CD4-positive, alpha-beta T cell treated with Interleukin-15 for 1 hour (primary cell): ENCODE measurements around the gene ZNF827.
"Not testable (repeated sequence)": the region's sequence is repeated elsewhere in the genome, so short reads cannot be mapped to it uniquely, and the experiment has no call there.

ENCODE experiments used
- DNase-seq: peaks from one replicate; pipeline ENCODE4 v3.0.0-alpha.2; 2020

The ZNF827 gene

DNA sequence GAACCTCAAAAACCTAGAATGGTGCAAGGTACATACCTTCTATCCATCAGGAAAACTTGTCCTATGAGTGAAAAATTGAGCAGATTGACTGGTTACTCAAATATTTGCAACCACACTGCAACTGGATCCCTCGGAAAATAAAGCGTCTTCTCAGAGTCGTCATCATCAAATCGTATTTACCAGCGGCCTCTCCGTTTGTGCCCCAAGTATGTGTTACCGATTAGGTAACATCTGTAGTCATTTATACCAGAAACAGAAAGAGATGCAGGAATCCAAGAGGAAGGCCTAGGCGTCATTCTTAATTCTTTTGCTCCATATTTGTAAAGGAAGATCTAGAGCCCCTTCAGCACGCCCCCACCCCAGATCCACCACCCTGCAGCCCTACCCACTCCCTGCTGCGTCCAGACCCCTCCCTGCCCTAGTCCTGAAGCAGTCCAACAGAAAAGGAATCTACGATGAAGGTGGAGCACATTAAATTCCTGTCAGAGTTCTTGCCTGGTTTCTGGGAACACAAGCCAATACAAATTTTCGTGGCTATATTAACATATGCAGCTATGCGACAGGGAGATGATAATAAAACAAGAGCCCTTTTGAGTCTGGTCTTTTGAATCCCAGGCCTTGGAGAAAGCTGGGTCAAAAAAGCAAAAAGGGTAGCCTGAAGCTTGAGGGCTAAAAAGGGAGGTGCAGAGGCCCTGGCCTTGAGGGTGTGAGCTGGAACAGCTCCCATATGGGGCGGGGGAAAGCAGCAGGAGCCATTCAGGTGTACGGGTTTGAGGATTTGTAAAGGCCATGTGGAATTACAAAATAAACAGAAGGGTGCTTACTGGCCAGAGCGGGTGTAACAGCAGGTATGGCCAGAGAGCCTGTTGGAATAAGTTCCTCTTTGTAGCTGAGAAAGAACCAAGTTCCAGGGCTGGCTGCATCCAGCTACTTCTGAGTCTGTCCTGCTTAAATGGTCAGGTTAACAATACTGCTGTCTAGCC is 77.0 kb downstream of the ZNF827 start:
- DNase-seq = no peak

- no peak for DNase-seq
Observed at GRCh38 chr4:145860897-145861296, 77.7 kb downstream of the ZNF827 start.

DNA sequence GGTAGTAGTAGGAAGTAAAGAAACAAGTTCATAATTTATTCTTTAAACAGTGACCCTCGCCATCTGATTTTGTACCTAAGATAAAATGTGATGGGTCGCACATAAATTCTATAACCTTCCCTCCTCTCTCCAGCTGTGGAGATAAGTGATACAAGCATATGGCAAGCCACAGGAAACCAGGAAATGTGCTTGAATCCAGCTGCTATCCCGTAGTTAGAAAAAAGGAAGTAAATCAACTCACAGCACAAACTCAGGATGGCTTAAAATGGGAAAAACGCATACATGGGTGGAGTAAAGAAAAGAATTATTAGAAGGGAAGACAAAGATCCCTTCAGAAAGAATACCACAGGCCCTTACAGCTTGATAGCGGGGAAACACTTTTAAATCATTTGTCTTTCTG is 78.2 kb downstream of the ZNF827 start:
- no peak for DNase-seq

DNA sequence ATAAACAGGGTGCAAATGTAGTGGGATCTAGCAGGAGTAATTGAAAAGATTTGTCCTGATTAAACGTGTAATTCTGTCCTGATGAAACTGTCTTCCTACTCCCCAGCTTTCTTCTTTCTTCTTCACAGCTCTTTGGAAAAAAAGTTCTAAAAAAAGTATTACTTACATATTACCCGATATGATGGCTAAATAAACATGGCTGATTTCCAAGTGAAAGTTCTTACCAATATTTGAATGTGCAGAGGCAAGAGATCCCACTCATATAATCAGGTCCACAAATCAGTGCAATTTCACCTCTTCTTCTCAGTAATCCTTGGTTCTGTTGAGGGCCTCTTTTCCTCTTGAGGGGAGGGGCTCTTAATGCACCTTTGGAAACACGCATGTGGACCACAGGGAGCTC is 78.7 kb downstream of the ZNF827 start:
- DNase-seq = no peak

- DNase-seq = no peak
Observed at GRCh38 chr4:145859426-145859825, 79.2 kb downstream of the ZNF827 start.

GRCh38 chr4:145852256-145852839 is 86.3 kb downstream of the ZNF827 start:
- no peak for DNase-seq

GRCh38 chr4:145851511-145852201 is 87.0 kb downstream of the ZNF827 start:
- DNase-seq = no peak

DNA sequence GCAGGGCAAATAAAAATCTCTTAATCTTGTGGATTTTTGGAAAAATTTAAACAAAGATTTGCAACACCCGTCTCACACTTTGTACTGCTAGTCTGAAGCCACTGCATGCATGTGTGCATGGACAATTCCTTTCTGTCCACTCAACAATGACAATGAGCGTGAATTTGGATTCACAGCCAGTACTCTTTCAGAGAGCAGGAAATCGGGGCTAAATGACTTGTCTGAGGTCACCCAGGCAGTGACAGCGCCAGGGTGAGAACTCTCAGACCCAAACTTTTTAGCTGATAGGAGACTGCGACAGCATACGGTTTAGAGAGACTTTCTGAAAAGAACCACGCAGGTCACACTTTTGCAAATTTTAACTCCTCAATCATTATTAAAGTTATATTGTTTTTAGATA is 90.9 kb downstream of the ZNF827 start:
- no peak for DNase-seq

DNA sequence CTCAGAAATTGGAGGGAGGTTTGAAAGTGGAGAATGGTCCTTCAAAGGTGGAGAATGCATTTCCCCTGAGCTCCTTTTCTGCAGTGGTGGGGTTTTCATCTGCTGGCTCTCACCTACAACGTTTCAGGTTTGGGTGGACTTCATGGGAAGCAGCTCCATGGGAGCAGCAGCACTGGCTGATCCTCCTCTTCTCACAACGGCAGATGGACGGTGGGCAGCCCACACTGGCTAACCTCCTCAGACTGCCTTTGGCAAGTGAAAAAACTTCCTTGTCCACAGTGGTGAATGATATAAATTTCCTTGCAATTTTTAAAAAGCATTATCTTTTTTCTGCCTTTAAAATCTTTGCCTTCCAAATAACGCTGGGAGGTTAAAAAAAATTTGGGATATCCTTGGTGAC is 93.5 kb downstream of the ZNF827 start:
- DNase-seq = no peak

GRCh38 chr4:145843639-145844038 is 95.0 kb downstream of the ZNF827 start:
- no peak for DNase-seq

GRCh38 chr4:145843148-145843547 is 95.5 kb downstream of the ZNF827 start:
- DNase-seq = no peak

GRCh38 chr4:145842224-145842887 is 96.3 kb downstream of the ZNF827 start:
- DNase-seq = no peak

GRCh38 chr4:145840801-145841200 is 97.8 kb downstream of the ZNF827 start:
- DNase-seq = no peak

- DNase-seq = no peak
Observed at GRCh38 chr4:145840162-145840768, 98.4 kb downstream of the ZNF827 start.

GRCh38 chr4:145839151-145839550 is 99.5 kb downstream of the ZNF827 start:
- DNase-seq = no peak

DNA sequence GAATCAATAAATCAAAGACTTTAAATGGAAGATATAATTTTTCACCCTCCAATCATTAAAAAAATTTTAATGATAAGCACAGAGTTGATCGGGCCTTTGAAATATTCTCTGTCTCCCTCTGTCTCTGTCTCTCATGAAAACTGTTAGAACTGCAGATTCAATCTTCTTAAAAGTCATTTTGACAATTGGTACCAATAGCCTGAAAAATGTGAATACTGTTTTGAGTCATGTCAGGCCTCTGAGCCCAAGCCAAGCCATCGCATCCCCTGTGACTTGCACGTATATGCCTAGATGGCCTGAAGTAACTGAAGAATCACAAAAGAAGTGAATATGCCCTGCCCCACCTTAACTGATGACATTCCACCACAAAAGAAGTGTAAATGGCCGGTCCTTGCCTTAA is 106.2 kb downstream of the ZNF827 start:
- DNase-seq = not testable (repeated sequence)

DNA sequence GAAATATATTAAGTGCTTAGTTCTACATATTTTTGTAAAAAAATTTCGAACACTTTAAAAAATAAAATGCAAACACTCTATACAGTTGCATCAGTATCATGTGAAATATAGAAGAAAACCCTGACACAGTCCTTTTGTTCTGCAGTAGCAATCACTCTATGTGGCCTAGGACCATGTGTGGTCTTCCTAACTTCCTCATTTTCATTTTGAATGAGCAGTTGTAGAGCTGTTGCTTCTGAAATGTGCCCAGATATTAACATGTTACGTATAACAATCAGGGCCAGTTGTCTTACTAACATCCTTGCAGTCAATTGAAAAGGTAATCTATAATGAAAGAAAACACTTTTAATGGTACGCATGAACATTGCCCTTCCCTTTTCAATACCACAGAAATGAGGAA is 107.9 kb downstream of the ZNF827 start:
- DNase-seq = no peak

DNA sequence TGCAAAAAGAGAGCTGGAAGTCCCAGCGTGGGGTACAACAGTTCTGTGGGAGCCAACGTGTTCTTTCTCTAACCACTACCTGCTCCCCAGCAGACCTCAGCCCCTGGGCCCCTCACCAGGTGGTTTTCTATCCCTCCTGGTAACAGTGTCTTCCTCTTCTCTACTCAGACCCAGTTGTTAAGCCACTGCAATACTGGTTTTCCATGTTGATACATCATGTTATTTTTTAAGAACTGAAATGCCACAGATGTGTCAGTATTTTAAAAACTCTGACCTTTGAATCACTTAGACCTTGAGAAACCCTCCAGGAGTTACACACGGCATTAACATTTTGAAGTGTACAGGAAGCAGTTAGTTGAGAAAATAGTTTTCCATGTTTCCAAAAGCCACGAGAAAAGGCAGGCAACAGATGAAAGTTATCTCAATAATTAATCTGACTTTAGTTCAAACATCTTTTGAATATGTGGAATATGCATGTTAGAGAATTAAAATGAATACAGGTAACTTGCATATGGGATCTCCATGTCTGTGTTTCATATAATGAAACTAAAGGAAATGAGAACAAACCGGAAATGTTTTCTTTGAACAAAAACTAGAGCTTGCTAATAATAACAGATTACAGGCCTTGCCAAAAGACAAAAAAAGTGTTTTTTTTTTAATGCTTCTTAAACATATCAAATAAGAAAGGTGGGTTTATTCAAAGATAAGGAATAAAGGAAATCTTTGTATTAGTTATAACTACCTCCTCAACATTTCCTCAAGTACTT is 108.8 kb downstream of the ZNF827 start:
- no peak for DNase-seq

DNA sequence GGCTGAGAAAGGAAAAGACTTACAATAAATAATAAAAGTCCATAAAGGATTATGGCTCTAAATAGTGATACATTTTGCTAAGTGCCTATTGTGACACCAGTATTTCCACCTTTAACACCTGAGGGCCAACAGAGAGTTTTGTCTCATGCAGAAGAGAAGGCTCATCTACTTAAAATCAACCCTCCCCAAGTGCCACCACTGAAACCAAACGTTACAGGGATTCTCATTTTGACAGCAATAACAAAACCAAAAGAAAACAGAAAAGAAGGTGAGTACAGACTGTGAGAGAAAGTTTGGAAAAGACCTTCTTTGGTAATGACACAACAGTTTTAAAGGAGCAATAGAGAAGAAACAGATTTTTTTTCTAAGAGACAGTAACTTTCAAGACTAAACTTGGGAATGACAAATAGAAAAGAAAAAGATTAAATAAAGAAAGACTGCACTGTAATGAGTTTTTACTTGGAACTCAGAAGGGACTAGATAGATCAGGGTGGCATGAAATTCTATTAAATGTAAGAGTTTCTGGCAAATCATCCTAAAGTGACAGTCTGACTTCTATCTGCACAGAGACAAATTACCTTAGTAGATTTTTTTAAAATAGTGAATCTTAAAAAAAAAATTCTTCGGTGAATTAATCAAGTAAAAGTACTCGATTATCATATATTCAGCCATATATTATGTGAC is 109.7 kb downstream of the ZNF827 start:
- no peak for DNase-seq

DNA sequence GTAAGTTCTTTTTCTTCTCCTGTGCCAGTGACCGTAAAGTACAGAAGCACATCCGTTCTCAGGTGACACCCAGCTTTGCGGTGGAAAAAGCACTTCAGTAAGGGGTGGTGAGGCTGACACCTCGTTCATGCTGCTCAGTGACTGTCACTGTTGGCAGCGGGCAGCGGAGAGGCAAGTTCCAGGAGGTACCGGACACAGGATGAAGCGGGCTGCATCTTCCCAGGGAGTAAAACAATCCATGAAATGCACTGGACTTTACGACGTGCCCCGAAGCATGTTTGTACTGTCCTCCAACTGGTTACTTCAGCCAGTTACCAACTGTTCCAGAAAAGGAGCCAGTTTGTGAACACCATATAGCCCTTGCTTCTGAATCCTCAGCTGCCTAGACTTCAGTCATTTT is 110.7 kb downstream of the ZNF827 start:
- DNase-seq = no peak

DNA sequence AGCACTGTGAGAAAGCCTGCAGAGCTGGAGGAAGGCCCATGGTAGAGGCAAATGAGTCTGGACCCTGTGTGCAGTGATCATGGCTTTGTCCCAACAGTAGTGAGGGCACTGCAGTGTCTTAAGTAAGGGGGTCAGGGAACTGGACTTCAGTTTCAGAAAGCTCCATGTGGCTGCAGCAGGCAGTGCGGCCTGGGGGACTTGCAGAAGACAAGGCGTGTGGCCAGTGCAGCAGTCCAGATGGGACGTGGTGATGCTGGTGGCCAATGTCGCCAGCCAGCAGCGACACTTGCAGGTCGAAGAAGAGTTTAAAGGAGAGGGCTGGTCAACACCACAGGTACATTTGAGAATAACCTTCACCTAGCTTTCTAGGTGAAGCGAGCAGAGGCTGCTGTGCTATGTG is 113.4 kb downstream of the ZNF827 start:
- DNase-seq = no peak
